ENCODE measurements around the gene CD46.

Gene CD46

GRCh38 chr1:207789792-207790787 is 38.2 kb downstream of the CD46 start:
- Histone ChIP-seq H3K9ac (ENCODE audit: low read length) (no peak overlapping the region), H4K8ac (ENCODE audit: low read depth, low read length) (no peak overlapping the region), H3K23ac (ENCODE audit: low read length) (no peak overlapping the region), H3K79me1 (ENCODE audit: low read length) (peaks cover 1% of the 10 kb centered on the region), H3K4ac (ENCODE audit: low read depth, low read length) (no peak overlapping the region), H3K9me3 (ENCODE audit: insufficient read depth, low read depth, low read length) (no peaks in the 10 kb centered on the region), H3K27ac (ENCODE audit: low read depth, low read length) (no peak overlapping the region), H4K91ac (ENCODE audit: low read depth, low read length) (peak overlapping the region; percentile 24), H3K4me3 (ENCODE audit: low read depth, low read length) (no peak overlapping the region), H3K14ac (ENCODE audit: low read length) (no peak overlapping the region), H3K4me1 (ENCODE audit: control insufficient read depth in 1 of 2, insufficient read depth in 2 of 2, low read length in 2 of 2) (peaks cover 2% of the 10 kb centered on the region in 2 experiments), H3K36me3 (ENCODE audit: control insufficient read depth in 1 of 2, insufficient read depth in 2 of 2, low read length in 2 of 2) (peaks cover 4 to 5% of the 10 kb centered on the region in 2 experiments), H3K18ac (ENCODE audit: low read length) (no peak overlapping the region), H3K27me3 (ENCODE audit: insufficient read depth, low read length) (no peaks in the 10 kb centered on the region), H2AK5ac (ENCODE audit: low read length) (no peak overlapping the region), H3K79me2 (ENCODE audit: control insufficient read depth, insufficient read depth, low read length, poor library complexity) (no peaks in the 10 kb centered on the region), H2AFZ (ENCODE audit: insufficient read depth, low read length, poor library complexity) (no peak overlapping the region), H2BK12ac (ENCODE audit: low read length) (no peak overlapping the region), H4K12ac (ENCODE audit: low read depth, low read length) (no peak overlapping the region), H2BK5ac (ENCODE audit: low read depth, low read length, poor library complexity) (no peak overlapping the region), H3K4me2 (ENCODE audit: low read length) (no peak overlapping the region), H2BK120ac (ENCODE audit: insufficient read depth, low read length, poor library complexity) (no peak overlapping the region)
- DNase-seq, result peak in 1 of 2 donors; percentile 96
- WGBS (ENCODE audit: extremely low coverage, insufficient coverage, insufficient read length), result no CpG with 5 or more reads among the region's 8 CpGs

DNA sequence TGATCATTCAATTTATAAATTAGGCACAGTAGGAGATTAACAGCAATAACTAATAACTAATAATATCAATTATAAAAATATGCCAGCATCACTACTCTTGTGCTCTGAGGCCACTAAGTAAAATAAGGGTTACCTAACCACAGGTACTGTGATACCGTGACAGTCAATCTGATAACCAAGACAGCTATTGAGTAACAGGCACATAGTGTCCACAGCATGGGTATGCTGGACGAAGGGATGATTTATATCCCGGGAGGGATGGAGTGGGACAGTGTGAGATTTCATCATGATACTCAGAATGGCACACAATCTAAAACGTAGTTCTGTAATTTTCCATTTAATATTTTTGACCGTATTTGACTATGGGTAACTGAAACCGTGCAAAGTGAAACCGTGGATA is 39.4 kb downstream of the CD46 start:
- no CpG with 5 or more reads among the region's 7 CpGs for WGBS (ENCODE audit: extremely low coverage, insufficient coverage, insufficient read length)

DNA sequence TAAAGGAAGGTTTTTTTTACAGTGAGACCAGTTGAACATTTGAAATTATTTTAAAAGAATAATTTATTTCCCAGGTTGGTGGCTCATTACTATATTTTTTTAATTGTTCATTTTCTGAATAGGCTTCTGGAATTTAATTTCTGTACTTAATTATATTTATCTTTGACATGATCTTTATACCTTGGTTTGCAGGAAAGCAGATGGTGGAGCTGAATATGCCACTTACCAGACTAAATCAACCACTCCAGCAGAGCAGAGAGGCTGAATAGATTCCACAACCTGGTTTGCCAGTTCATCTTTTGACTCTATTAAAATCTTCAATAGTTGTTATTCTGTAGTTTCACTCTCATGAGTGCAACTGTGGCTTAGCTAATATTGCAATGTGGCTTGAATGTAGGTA is 41.5 kb downstream of the CD46 start:
- Histone ChIP-seq H3K9ac (ENCODE audit: low read length) (no peak overlapping the region), H3K18ac (ENCODE audit: low read length) (no peak overlapping the region), H3K4me1 (ENCODE audit: control insufficient read depth in 1 of 2, insufficient read depth in 2 of 2, low read length in 2 of 2) (peaks cover 0 to 2% of the 10 kb centered on the region in 2 experiments), H3K9me3 (ENCODE audit: insufficient read depth, low read depth, low read length) (no peaks in the 10 kb centered on the region), H3K27ac (ENCODE audit: low read depth, low read length) (no peak overlapping the region), H4K8ac (ENCODE audit: low read depth, low read length) (no peak overlapping the region), H2BK120ac (ENCODE audit: insufficient read depth, low read length, poor library complexity) (no peak overlapping the region), H2AK5ac (ENCODE audit: low read length) (no peak overlapping the region), H2AFZ (ENCODE audit: insufficient read depth, low read length, poor library complexity) (no peak overlapping the region), H3K79me2 (ENCODE audit: control insufficient read depth, insufficient read depth, low read length, poor library complexity) (no peaks in the 10 kb centered on the region), H3K36me3 (ENCODE audit: control insufficient read depth in 1 of 2, insufficient read depth in 2 of 2, low read length in 2 of 2) (peaks cover 0 to 1% of the 10 kb centered on the region in 2 experiments), H3K14ac (ENCODE audit: low read length) (no peak overlapping the region), H3K4me2 (ENCODE audit: low read length) (no peak overlapping the region), H2BK5ac (ENCODE audit: low read depth, low read length, poor library complexity) (no peak overlapping the region), H4K91ac (ENCODE audit: low read depth, low read length) (no peak overlapping the region), H3K27me3 (ENCODE audit: insufficient read depth, low read length) (no peaks in the 10 kb centered on the region), H4K12ac (ENCODE audit: low read depth, low read length) (no peak overlapping the region), H3K23ac (ENCODE audit: low read length) (no peak overlapping the region), H3K79me1 (ENCODE audit: low read length) (peaks cover 1% of the 10 kb centered on the region), H2BK12ac (ENCODE audit: low read length) (no peak overlapping the region), H3K4me3 (ENCODE audit: low read depth, low read length) (no peak overlapping the region), H3K4ac (ENCODE audit: low read depth, low read length) (no peak overlapping the region)
- no peak for DNase-seq

More for the DNA sequence above, 39.4 kb downstream of the CD46 start:
- DNase-seq, result peak; percentile 50 to 76
- Histone ChIP-seq H3K36me3 (ENCODE audit: control insufficient read depth in 1 of 2, insufficient read depth in 2 of 2, low read length in 2 of 2) (peaks cover 5% of the 10 kb centered on the region in 2 experiments), H4K12ac (ENCODE audit: low read depth, low read length) (no peak overlapping the region), H2BK12ac (ENCODE audit: low read length) (no peak overlapping the region), H4K91ac (ENCODE audit: low read depth, low read length) (no peak overlapping the region), H3K9me3 (ENCODE audit: insufficient read depth, low read depth, low read length) (no peaks in the 10 kb centered on the region), H3K23ac (ENCODE audit: low read length) (no peak overlapping the region), H2AFZ (ENCODE audit: insufficient read depth, low read length, poor library complexity) (no peak overlapping the region), H3K4ac (ENCODE audit: low read depth, low read length) (no peak overlapping the region), H3K27ac (ENCODE audit: low read depth, low read length) (no peak overlapping the region), H3K4me1 (ENCODE audit: control insufficient read depth in 1 of 2, insufficient read depth in 2 of 2, low read length in 2 of 2) (peaks cover 2% of the 10 kb centered on the region in 2 experiments), H3K4me2 (ENCODE audit: low read length) (no peak overlapping the region), H3K4me3 (ENCODE audit: low read depth, low read length) (no peak overlapping the region), H3K79me2 (ENCODE audit: control insufficient read depth, insufficient read depth, low read length, poor library complexity) (no peaks in the 10 kb centered on the region), H4K8ac (ENCODE audit: low read depth, low read length) (no peak overlapping the region), H3K27me3 (ENCODE audit: insufficient read depth, low read length) (no peaks in the 10 kb centered on the region), H2AK5ac (ENCODE audit: low read length) (no peak overlapping the region), H3K14ac (ENCODE audit: low read length) (no peak overlapping the region), H3K18ac (ENCODE audit: low read length) (no peak overlapping the region), H3K79me1 (ENCODE audit: low read length) (peaks cover 1% of the 10 kb centered on the region), H2BK5ac (ENCODE audit: low read depth, low read length, poor library complexity) (no peak overlapping the region), H2BK120ac (ENCODE audit: insufficient read depth, low read length, poor library complexity) (no peak overlapping the region), H3K9ac (ENCODE audit: low read length) (no peak overlapping the region)

- Histone ChIP-seq H2BK120ac (ENCODE audit: insufficient read depth, low read length, poor library complexity) (no peak overlapping the region), H3K9me3 (ENCODE audit: insufficient read depth, low read depth, low read length) (no peaks in the 10 kb centered on the region), H4K8ac (ENCODE audit: low read depth, low read length) (no peak overlapping the region), H2AK5ac (ENCODE audit: low read length) (no peak overlapping the region), H3K4ac (ENCODE audit: low read depth, low read length) (no peak overlapping the region), H4K12ac (ENCODE audit: low read depth, low read length) (no peak overlapping the region), H2BK5ac (ENCODE audit: low read depth, low read length, poor library complexity) (no peak overlapping the region), H2AFZ (ENCODE audit: insufficient read depth, low read length, poor library complexity) (no peak overlapping the region), H3K27ac (ENCODE audit: low read depth, low read length) (no peak overlapping the region), H3K14ac (ENCODE audit: low read length) (no peak overlapping the region), H3K18ac (ENCODE audit: low read length) (no peak overlapping the region), H2BK12ac (ENCODE audit: low read length) (no peak overlapping the region), H3K4me3 (ENCODE audit: low read depth, low read length) (no peak overlapping the region), H3K79me1 (ENCODE audit: low read length) (no peaks in the 10 kb centered on the region), H3K23ac (ENCODE audit: low read length) (no peak overlapping the region), H3K4me2 (ENCODE audit: low read length) (no peak overlapping the region), H3K4me1 (ENCODE audit: control insufficient read depth in 1 of 2, insufficient read depth in 2 of 2, low read length in 2 of 2) (peaks cover 0 to 2% of the 10 kb centered on the region in 2 experiments), H3K79me2 (ENCODE audit: control insufficient read depth, insufficient read depth, low read length, poor library complexity) (no peaks in the 10 kb centered on the region), H3K36me3 (ENCODE audit: control insufficient read depth in 1 of 2, insufficient read depth in 2 of 2, low read length in 2 of 2) (peaks cover 0 to 1% of the 10 kb centered on the region in 2 experiments), H3K9ac (ENCODE audit: low read length) (no peak overlapping the region), H4K91ac (ENCODE audit: low read depth, low read length) (no peak overlapping the region), H3K27me3 (ENCODE audit: insufficient read depth, low read length) (no peaks in the 10 kb centered on the region)
- WGBS (ENCODE audit: extremely low coverage, insufficient coverage, insufficient read length), result no CpG with 5 or more reads among the region's 2 CpGs
- DNase-seq, result peak in 1 of 2 donors; percentile 47
Observed at GRCh38 chr1:207794861-207795260, 43.0 kb downstream of the CD46 start.
